Endothelial cell of umbilical vein (primary cell): ENCODE measurements around the gene MTPN. TPM values are rescaled to one million over a fixed set of nuclear protein-coding genes. Genes with fewer than 3 reads are reported as not detected.

Source experiments
- BruUV-seq: library from RNA; stranded (reverse); fragments of 400-500 nt; replicated peaks from 2 replicates; lab custom pipeline; 2021; lab: Mats Ljungman, UMichigan
- CTCF ChIA-PET: fragments of 300-600, 350-600 bp; sonication (Branson Sonifier 250); formaldehyde crosslinking; loops from one replicate; lab custom pipeline; 2021; ENCODE audit warnings: antibody characterized with exemption, inconsistent platforms; lab: Charles Lee
- POLR2A ChIA-PET: fragments of 300-600, 350-600 bp; sonication (Branson Sonifier 250); formaldehyde crosslinking; loops from one replicate; lab custom pipeline; 2021; ENCODE audit warnings: antibody characterized with exemption, inconsistent platforms; lab: Charles Lee
- DNase-seq: peaks from one replicate; pipeline ENCODE4 v3.0.0-alpha.2; 2011; ENCODE audit warnings: low read depth, low spot score
- FAIRE-seq: peaks from 2 replicates; lab custom pipeline; 2011; peaks lifted over from hg19 to GRCh38; lab: Jason Lieb, UNC
- H2AFZ ChIP-seq: 2 replicates; pipeline ENCODE4 v1.6.0; 2012; ENCODE audit warnings: low read depth, low read length, control low read depth, inconsistent platforms
- H3K27ac ChIP-seq: 2 replicates; pipeline ENCODE4 v1.5.1; 2011; ENCODE audit warnings: low read depth, mild to moderate bottlenecking, control low read depth, low read length, moderate library complexity; ENCODE audit not compliant: insufficient read depth
- H3K27me3 ChIP-seq, 2 experiments: 2 replicates each; pipeline versions ENCODE4 v1.6.0 to v1.6.1; 2011; ENCODE audit warnings: low read length in 2 of 2, mixed read lengths in 1 of 2; ENCODE audit not compliant: control insufficient read depth in 2 of 2, insufficient read depth in 2 of 2
- H3K36me3 ChIP-seq, 2 experiments: 2 replicates in 1 of 2; 3 replicates in 1 of 2; pipeline ENCODE4 v1.5.1; 2011; ENCODE audit warnings: low read length in 2 of 2, mild to moderate bottlenecking in 1 of 2, moderate library complexity in 1 of 2; ENCODE audit not compliant: control insufficient read depth in 2 of 2, insufficient read depth in 2 of 2; ENCODE audit errors: extremely low read depth in 1 of 2
- H3K4me1 ChIP-seq: 3 replicates; pipeline ENCODE4 v1.5.1; 2011; ENCODE audit warnings: mild to moderate bottlenecking, low read length; ENCODE audit not compliant: control insufficient read depth, insufficient read depth; ENCODE audit errors: extremely low read depth
- H3K4me2 ChIP-seq: 2 replicates; pipeline ENCODE4 v1.6.1; 2011; ENCODE audit warnings: low read length, control low read depth, mixed read lengths; ENCODE audit not compliant: insufficient read depth
- H3K4me3 ChIP-seq, 3 experiments: fragments of 200-600 bp in 1 of 3; sonication (generic), shearing (Covaris generic) in 1 of 3; replicated peaks in 1 of 3; 2 replicates each; pipeline ENCODE4 v1.5.1; 2011 to 2016; ENCODE audit warnings: control low read depth in 3 of 3, low read length in 3 of 3, mild to moderate bottlenecking in 2 of 3, inconsistent platforms in 1 of 3, low read depth in 1 of 3, moderate library complexity in 1 of 3; ENCODE audit not compliant: insufficient read depth in 1 of 3
- H3K79me2 ChIP-seq: 2 replicates; pipeline ENCODE4 v1.6.0; 2012; ENCODE audit warnings: low read length, inconsistent platforms; ENCODE audit not compliant: control insufficient read depth, insufficient read depth
- H3K9ac ChIP-seq: replicated peaks from 2 replicates; pipeline ENCODE3; 2011; ENCODE audit warnings: low read length, control low read depth; ENCODE audit not compliant: insufficient read depth; ENCODE audit errors: extremely low read depth
- H3K9me1 ChIP-seq: replicated peaks from 3 replicates; pipeline ENCODE4 v1.6.0; 2011; ENCODE audit warnings: mild to moderate bottlenecking, low read length; ENCODE audit not compliant: control insufficient read depth, insufficient read depth; ENCODE audit errors: extremely low read depth
- H3K9me3 ChIP-seq: replicated peaks from 2 replicates; pipeline ENCODE4 v1.5.1; 2012; ENCODE audit warnings: low read length, inconsistent platforms; ENCODE audit not compliant: control insufficient read depth, insufficient read depth
- H4K20me1 ChIP-seq: replicated peaks from 2 replicates; pipeline ENCODE3; 2011; ENCODE audit warnings: mild to moderate bottlenecking, low read length; ENCODE audit not compliant: control insufficient read depth, insufficient read depth; ENCODE audit errors: extremely low read depth
- EZH2 ChIP-seq: IDR thresholded peaks from 2 replicates; pipeline ENCODE4 v1.6.1; 2012; ENCODE audit warnings: borderline replicate concordance, low read depth, mild to moderate bottlenecking, moderate library complexity, low read length, inconsistent platforms; ENCODE audit not compliant: severe bottlenecking
- FOS ChIP-seq: IDR thresholded peaks from 2 replicates; pipeline ENCODE4 v1.6.1; 2011; ENCODE audit warnings: mild to moderate bottlenecking, low read length, moderate library complexity, borderline replicate concordance; ENCODE audit not compliant: insufficient read depth
- GATA2 ChIP-seq: IDR thresholded peaks from 2 replicates; pipeline ENCODE4 v1.7.0; 2011; ENCODE audit warnings: low read depth, mild to moderate bottlenecking, moderate library complexity, mixed read lengths, low read length; ENCODE audit not compliant: insufficient read length, insufficient read depth
- JUN ChIP-seq: IDR thresholded peaks from 2 replicates; pipeline ENCODE4 v1.6.1; 2011; ENCODE audit warnings: borderline replicate concordance, low read depth; ENCODE audit not compliant: insufficient read length, insufficient read depth
- MYC ChIP-seq: IDR thresholded peaks from one replicate; pipeline ENCODE4 v1.6.1; 2011; ENCODE audit warnings: mild to moderate bottlenecking, low read depth, low read length
- POLR2A ChIP-seq: IDR thresholded peaks from 2 replicates; pipeline ENCODE4 v1.6.1; 2012; ENCODE audit warnings: low read depth, mild to moderate bottlenecking, control low read depth, low read length
- POLR2AphosphoS5 ChIP-seq: IDR thresholded peaks from 2 replicates; pipeline ENCODE4 v1.6.1; 2012; ENCODE audit warnings: low read depth, mild to moderate bottlenecking, control low read depth, low read length, moderate library complexity; ENCODE audit not compliant: insufficient read depth
- dilution Hi-C: fragments of 300-500 bp; cut with MboI; formaldehyde crosslinking; loops from one replicate; pipeline ENCODE4 v1.15.0; 2019; ENCODE audit warnings: low sequenced_read_pairs; ENCODE audit not compliant: extremely low pct_ligation_motif_present
- intact Hi-C: fragments of 100-400 bp; cut with micrococcal nuclease; formaldehyde crosslinking; loops from one replicate; pipeline ENCODE4 v1.10.0; 2022
- polyA plus RNA-seq, 4 experiments: library from polyadenylated mRNA; depleted of rRNA in 3 of 4; stranded (reverse) in 3 of 4; unstranded in 1 of 4; fragments of >200 nt; gene quantifications; 2 replicates each; pipeline versions ENCODE4 v1.2.1 to v1.2.3, GENCODE V29; 2011 to 2012; ENCODE audit warnings: missing spikeins in 1 of 4
- total RNA-seq: library from RNA; stranded (reverse); gene quantifications from 2 replicates; pipeline ENCODE4 v1.2.3, GENCODE V29; 2021
- TF ChIP-seq, protein P1 (sequence below), 2 donors: IDR thresholded peaks; 1 replicate in 1 of 2; 2 replicates in 1 of 2; pipeline ENCODE4 v1.5.1; 2011; ENCODE audit warnings: low read length in 2 of 2, mild to moderate bottlenecking in 2 of 2, moderate library complexity in 2 of 2, control low read depth in 1 of 2, inconsistent platforms in 1 of 2, low read depth in 1 of 2; ENCODE audit not compliant: insufficient read depth in 1 of 2; ENCODE audit errors: extremely low read depth in 1 of 2
- TF ChIP-seq, protein P2 (sequence below): IDR thresholded peaks from 2 replicates; pipeline ENCODE4 v1.6.1; 2011; ENCODE audit not compliant: insufficient read depth, insufficient read length

MTPN gene
- total and polyA plus RNA-seq, 2 donors (not counting 3 experiments of a cell fraction or from before 2014, with no cell fraction given) = 58.1 to 174 TPM

DNA sequence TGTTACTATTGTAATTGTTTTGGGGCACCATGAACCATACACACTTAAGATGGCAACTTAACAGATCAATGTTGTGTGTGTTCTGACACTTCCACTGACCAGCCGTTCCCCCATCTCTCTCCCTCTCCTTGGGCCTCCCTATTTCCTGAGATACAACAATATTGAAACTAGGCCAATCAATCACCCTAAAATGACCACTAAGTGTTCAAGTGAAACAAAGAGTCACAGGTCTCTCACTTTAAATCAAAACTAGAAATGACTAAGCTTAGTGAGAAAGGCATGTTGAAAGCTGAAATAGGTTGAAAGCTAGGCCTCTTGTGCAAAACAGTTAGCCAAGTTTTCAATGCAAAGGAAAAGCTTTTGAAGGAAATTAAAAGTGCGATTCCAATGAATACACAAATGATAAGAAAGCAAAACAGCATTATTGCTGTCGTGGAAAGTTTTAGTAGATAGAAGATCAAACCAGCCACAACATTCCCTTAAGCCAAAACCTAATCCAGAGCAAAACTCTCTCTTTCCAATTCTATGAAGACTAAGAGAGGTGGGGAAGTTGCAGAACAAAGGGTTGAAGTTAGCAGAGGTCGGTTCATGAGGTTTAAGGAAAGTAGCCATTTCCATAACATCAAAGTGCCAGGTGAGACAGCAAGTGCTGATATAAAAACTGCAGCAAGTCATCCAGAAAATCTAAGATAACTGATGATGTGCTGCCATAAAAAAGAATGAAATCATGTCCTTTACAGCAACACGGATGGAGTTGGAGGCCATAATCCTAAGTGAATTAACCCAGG is 90.6 kb downstream of the MTPN start:
- dilution Hi-C loops (no loop called here), intact Hi-C loops (no loop called here)
- Histone ChIP-seq H3K4me1 (no peaks in the 10 kb centered on the region), H3K36me3 (no peaks in the 10 kb centered on the region), H2AFZ (no peak overlapping the region), H3K9me3 (no peaks in the 10 kb centered on the region), H3K4me3 (no peak overlapping the region), H3K4me2 (no peak overlapping the region), H4K20me1 (no peaks in the 10 kb centered on the region), H3K27me3 (no peaks in the 10 kb centered on the region), H3K9ac (no peak overlapping the region), H3K9me1 (no peaks in the 10 kb centered on the region), H3K27ac (no peak overlapping the region), H3K79me2 (no peaks in the 10 kb centered on the region)
- POLR2A ChIA-PET = no interaction called here
- no peak for TF ChIP-seq MYC
- no peak for TF ChIP-seq GATA2
- TF ChIP-seq, protein P1, sequence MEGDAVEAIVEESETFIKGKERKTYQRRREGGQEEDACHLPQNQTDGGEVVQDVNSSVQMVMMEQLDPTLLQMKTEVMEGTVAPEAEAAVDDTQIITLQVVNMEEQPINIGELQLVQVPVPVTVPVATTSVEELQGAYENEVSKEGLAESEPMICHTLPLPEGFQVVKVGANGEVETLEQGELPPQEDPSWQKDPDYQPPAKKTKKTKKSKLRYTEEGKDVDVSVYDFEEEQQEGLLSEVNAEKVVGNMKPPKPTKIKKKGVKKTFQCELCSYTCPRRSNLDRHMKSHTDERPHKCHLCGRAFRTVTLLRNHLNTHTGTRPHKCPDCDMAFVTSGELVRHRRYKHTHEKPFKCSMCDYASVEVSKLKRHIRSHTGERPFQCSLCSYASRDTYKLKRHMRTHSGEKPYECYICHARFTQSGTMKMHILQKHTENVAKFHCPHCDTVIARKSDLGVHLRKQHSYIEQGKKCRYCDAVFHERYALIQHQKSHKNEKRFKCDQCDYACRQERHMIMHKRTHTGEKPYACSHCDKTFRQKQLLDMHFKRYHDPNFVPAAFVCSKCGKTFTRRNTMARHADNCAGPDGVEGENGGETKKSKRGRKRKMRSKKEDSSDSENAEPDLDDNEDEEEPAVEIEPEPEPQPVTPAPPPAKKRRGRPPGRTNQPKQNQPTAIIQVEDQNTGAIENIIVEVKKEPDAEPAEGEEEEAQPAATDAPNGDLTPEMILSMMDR (IDR thresholded peaks at IDR 0.05; ENCODE audit: extremely low read depth in 1 of 2, insufficient read depth in 1 of 2, low read depth in 1 of 2, low read length in 2 of 2) = no peak
- TF ChIP-seq, protein P2, sequence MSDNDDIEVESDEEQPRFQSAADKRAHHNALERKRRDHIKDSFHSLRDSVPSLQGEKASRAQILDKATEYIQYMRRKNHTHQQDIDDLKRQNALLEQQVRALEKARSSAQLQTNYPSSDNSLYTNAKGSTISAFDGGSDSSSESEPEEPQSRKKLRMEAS = no peak
- TF ChIP-seq JUN = no peak
- TF ChIP-seq POLR2AphosphoS5 = no peak
- TF ChIP-seq FOS = no peak
- TF ChIP-seq POLR2A = no peak
- no peak for TF ChIP-seq EZH2
- CTCF ChIA-PET = no interaction called here
- BruUV-seq = no TSS peak
- DNase-seq (no peak), FAIRE-seq (no peak)
